Measurements from ENCODE around the gene HIRIP3.

GRCh38 chr16:30009990-30010843 is 14.8 kb upstream of the HIRIP3 start:
- no peak for TF ChIP-seq CTCF (IDR thresholded peaks at IDR 0.05; ENCODE audit: borderline replicate concordance, extremely low read depth, low read length, poor library complexity, severe bottlenecking)
- TF ChIP-seq EZH2 (IDR thresholded peaks at IDR 0.05; ENCODE audit: borderline replicate concordance, low read depth, low read length, severe bottlenecking) = no peak

Measured in DND-41 (cell line).